Loucy (cell line): ENCODE data around the gene ROBO4.

Experiments
- H2AFZ ChIP-seq: fragments of 200-600 bp; sonication (generic); 2 replicates; pipeline ENCODE4 v1.6.0; 2016; ENCODE audit warnings: antibody characterized with exemption, mild to moderate bottlenecking, low read length, moderate library complexity
- H3F3A ChIP-seq: fragments of 200-600 bp; 2 replicates; pipeline ENCODE4 v1.6.0; 2016; ENCODE audit warnings: antibody characterized with exemption, low read depth, mild to moderate bottlenecking
- H3K27me3 ChIP-seq: fragments of 200-600 bp; sonication (generic); 2 replicates; pipeline ENCODE4 v1.6.1; 2014; ENCODE audit warnings: low read length, mild to moderate bottlenecking; ENCODE audit not compliant: insufficient read depth, poor library complexity, severe bottlenecking
- H3K36me3 ChIP-seq: fragments of 200-600 bp; sonication (generic); 2 replicates; pipeline ENCODE4 v1.6.1; 2016; ENCODE audit warnings: low read length; ENCODE audit not compliant: insufficient read depth
- H3K4me1 ChIP-seq: fragments of 200-600 bp; sonication (generic); 2 replicates; pipeline ENCODE4 v1.5.1; 2014; ENCODE audit warnings: low read length, mild to moderate bottlenecking; ENCODE audit not compliant: insufficient read depth, poor library complexity, severe bottlenecking
- H3K4me2 ChIP-seq: fragments of 200-600 bp; sonication (generic); 2 replicates; pipeline ENCODE4 v1.6.0; 2014; ENCODE audit warnings: antibody characterized with exemption, low read length, low read depth, mild to moderate bottlenecking; ENCODE audit not compliant: poor library complexity, severe bottlenecking
- H3K4me3 ChIP-seq: fragments of 200-600 bp; sonication (generic); 2 replicates; pipeline ENCODE4 v1.5.1; 2014; ENCODE audit warnings: low read length, mild to moderate bottlenecking, mixed read lengths; ENCODE audit not compliant: poor library complexity, severe bottlenecking
- H3K79me2 ChIP-seq: fragments of 200-600 bp; sonication (generic); 2 replicates; pipeline ENCODE4 v1.6.1; 2014; ENCODE audit warnings: low read length; ENCODE audit not compliant: insufficient read depth
- H3K9ac ChIP-seq: fragments of 200-600 bp; sonication (generic); 2 replicates; pipeline ENCODE4 v1.6.0; 2014; ENCODE audit warnings: mild to moderate bottlenecking, low read depth, low read length, moderate library complexity; ENCODE audit not compliant: poor library complexity, severe bottlenecking
- H3K9me2 ChIP-seq: fragments of 200-600 bp; sonication (generic); replicated peaks from 2 replicates; pipeline ENCODE4 v1.6.1; 2016; ENCODE audit warnings: low read depth, low read length, mixed read lengths
- H3K9me3 ChIP-seq: fragments of 200-600 bp; sonication (generic); 2 replicates; pipeline ENCODE4 v1.6.1; 2014; ENCODE audit warnings: mild to moderate bottlenecking, antibody characterized with exemption, low read length, low read depth; ENCODE audit not compliant: insufficient read depth
- H4K20me1 ChIP-seq: fragments of 200-600 bp; sonication (generic); 2 replicates; pipeline ENCODE4 v1.6.0; 2014; ENCODE audit warnings: antibody characterized with exemption, low read length, mild to moderate bottlenecking; ENCODE audit not compliant: insufficient read depth, poor library complexity, severe bottlenecking
- EZH2phosphoT487 ChIP-seq: fragments of 200-600 bp; IDR thresholded peaks from 2 replicates; pipeline ENCODE4 v1.6.1; 2018; ENCODE audit warnings: antibody characterized with exemption, mild to moderate bottlenecking, moderate library complexity, borderline replicate concordance
- TF ChIP-seq, protein P1 (sequence below): fragments of 200-600 bp; sonication (generic); conservative IDR thresholded peaks from 2 replicates; pipeline ENCODE4 v1.5.1; 2014; ENCODE audit warnings: mild to moderate bottlenecking, antibody characterized with exemption, low read length

The ROBO4 gene

DNA sequence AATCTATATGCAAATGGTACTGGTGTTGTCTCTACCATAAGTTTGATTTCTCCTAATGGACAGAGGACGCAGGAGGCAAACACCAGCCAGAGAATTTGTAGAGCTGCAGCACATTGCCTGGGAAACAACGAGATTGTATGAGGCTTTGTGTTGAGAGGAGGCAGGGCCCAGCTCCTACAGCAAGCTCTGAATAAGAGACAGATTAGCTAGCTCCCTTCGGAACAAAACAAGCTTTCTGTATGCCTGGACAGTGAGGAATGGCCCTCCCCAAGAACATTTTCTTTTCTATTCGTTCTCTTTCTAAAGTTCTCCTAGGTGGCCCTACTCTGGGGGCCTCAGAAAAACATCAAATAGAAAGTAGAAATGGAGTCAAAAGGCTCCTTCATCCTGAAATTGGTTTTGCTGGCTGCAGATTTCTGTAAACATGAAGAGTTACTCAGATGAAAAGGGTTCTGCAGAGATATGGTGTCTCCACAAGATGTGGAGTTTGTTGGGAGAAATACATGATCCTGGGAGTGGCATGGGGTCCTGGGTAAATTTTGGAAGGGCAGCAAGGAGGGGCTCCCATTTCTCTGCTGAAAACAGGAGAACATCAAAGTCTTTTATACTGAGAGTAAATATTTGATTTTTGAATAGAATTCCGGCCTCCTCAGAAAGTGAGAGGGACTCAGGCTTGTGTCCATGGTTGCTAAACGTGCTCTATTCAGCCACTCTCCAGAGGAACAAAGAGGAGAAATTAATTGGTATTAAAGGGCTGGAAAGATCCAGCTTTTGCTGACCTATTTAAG, 45.0 kb upstream of the ROBO4 start:
- no peaks in the 10 kb centered on the region for H3K27me3 ChIP-seq
- no peak for TF ChIP-seq EZH2phosphoT487
- TF ChIP-seq, protein P1, sequence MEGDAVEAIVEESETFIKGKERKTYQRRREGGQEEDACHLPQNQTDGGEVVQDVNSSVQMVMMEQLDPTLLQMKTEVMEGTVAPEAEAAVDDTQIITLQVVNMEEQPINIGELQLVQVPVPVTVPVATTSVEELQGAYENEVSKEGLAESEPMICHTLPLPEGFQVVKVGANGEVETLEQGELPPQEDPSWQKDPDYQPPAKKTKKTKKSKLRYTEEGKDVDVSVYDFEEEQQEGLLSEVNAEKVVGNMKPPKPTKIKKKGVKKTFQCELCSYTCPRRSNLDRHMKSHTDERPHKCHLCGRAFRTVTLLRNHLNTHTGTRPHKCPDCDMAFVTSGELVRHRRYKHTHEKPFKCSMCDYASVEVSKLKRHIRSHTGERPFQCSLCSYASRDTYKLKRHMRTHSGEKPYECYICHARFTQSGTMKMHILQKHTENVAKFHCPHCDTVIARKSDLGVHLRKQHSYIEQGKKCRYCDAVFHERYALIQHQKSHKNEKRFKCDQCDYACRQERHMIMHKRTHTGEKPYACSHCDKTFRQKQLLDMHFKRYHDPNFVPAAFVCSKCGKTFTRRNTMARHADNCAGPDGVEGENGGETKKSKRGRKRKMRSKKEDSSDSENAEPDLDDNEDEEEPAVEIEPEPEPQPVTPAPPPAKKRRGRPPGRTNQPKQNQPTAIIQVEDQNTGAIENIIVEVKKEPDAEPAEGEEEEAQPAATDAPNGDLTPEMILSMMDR, result no peak
- no peaks in the 10 kb centered on the region for H3K79me2 ChIP-seq
- no peak overlapping the region for H3K4me2 ChIP-seq
- no peaks in the 10 kb centered on the region for H3F3A ChIP-seq
- no peak overlapping the region for H3K4me3 ChIP-seq
- peak overlapping the region; percentile 65 for H3K9ac ChIP-seq
- H3K9me2 ChIP-seq, result no peaks in the 10 kb centered on the region
- H4K20me1 ChIP-seq, result no peaks in the 10 kb centered on the region
- H3K36me3 ChIP-seq, result no peaks in the 10 kb centered on the region
- no peaks in the 10 kb centered on the region for H3K9me3 ChIP-seq
- peaks cover 20% of the 10 kb centered on the region for H3K4me1 ChIP-seq
- peak overlapping the region; percentile 92 for H2AFZ ChIP-seq

DNA sequence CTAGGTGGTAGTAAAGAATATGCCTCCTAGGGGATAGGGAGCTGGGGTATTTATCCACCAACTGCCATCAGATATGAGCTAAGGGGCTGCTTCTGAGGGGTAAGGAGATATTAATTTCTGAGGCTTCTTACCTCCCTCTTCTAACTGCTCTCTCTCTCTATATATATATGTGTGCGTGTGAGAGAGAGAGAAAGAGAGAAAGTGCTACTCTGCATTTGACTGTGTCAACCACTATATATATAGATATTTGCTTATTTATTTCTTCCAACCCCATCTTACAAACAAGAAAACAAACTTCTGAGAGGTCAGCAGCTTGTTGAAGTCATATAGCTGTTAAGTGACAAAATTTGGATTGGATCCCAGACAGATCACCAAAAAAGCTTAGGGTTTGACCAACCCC, 44.0 kb upstream of the ROBO4 start:
- Histone ChIP-seq H4K20me1 (no peaks in the 10 kb centered on the region), H3K9me3 (no peaks in the 10 kb centered on the region), H3K27me3 (no peaks in the 10 kb centered on the region), H2AFZ (no peak overlapping the region; the same call in 1 of the 2 replicates), H3K9me2 (no peaks in the 10 kb centered on the region), H3K4me2 (no peak overlapping the region), H3K4me3 (no peak overlapping the region), H3K79me2 (no peaks in the 10 kb centered on the region), H3K4me1 (peaks cover 20% of the 10 kb centered on the region), H3K9ac (no peak overlapping the region), H3K36me3 (no peaks in the 10 kb centered on the region), H3F3A (no peaks in the 10 kb centered on the region)
- TF ChIP-seq, protein P1, result no peak
- no peak for TF ChIP-seq EZH2phosphoT487

DNA sequence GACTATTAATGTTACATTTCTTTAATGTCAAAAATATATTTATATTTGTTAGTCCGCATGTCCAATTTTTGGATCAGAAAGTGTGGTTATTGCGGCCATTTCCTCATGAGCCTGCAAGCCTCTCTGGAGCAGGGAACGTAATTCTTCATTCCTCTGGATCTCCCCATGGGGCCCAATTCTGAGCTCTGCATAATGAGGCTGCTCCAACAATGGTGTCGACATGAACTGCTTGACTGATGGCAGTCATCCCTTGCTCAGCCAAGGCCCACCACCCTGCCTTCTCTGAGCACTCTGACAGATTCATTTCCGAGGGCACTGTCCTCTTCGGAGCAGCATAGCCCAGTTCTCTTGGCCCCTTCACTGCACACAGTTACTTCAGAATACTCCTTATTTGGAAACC, 41.3 kb upstream of the ROBO4 start:
- Histone ChIP-seq H3K4me1 (peaks cover 16% of the 10 kb centered on the region), H3K9me3 (no peaks in the 10 kb centered on the region), H3K9ac (no peak overlapping the region), H4K20me1 (no peaks in the 10 kb centered on the region), H3K4me2 (no peak overlapping the region), H3K36me3 (no peaks in the 10 kb centered on the region), H3K27me3 (no peaks in the 10 kb centered on the region), H3K79me2 (no peaks in the 10 kb centered on the region), H3K9me2 (no peaks in the 10 kb centered on the region), H3F3A (no peaks in the 10 kb centered on the region), H2AFZ (no peak overlapping the region), H3K4me3 (no peak overlapping the region)
- TF ChIP-seq, protein P1, result no peak
- no peak for TF ChIP-seq EZH2phosphoT487
